Osteoblast (primary cell): ENCODE measurements around the gene SLC52A1. TPM values are rescaled to one million over a fixed set of nuclear protein-coding genes. Genes with fewer than 3 reads are reported as not detected.

Experiments used
- DNase-seq: peaks from one replicate; pipeline ENCODE4 v3.0.0; 2011; ENCODE audit warnings: low spot score, mixed read lengths; ENCODE audit not compliant: insufficient read length; ENCODE audit errors: missing footprints
- H2AFZ ChIP-seq: 2 replicates; pipeline ENCODE4 v1.6.0; 2011; ENCODE audit warnings: mild to moderate bottlenecking, low read length
- H3K27ac ChIP-seq: 2 replicates; pipeline ENCODE4 v1.5.1; 2011; ENCODE audit warnings: mild to moderate bottlenecking, low read depth, low read length, moderate library complexity
- H3K27me3 ChIP-seq: 2 replicates; pipeline ENCODE4 v1.6.0; 2012; ENCODE audit warnings: mild to moderate bottlenecking, control low read depth, inconsistent platforms, low read length, moderate library complexity; ENCODE audit not compliant: insufficient read depth
- H3K36me3 ChIP-seq: 2 replicates; pipeline ENCODE4 v1.5.1; 2011; ENCODE audit warnings: mild to moderate bottlenecking, low read length, control low read depth, moderate library complexity; ENCODE audit not compliant: insufficient read depth
- H3K4me1 ChIP-seq: 2 replicates; pipeline ENCODE4 v1.5.1; 2011; ENCODE audit warnings: mild to moderate bottlenecking, low read length, control low read depth, moderate library complexity; ENCODE audit not compliant: insufficient read depth
- H3K4me2 ChIP-seq: 2 replicates; pipeline ENCODE4 v1.6.0; 2011; ENCODE audit warnings: mild to moderate bottlenecking, low read length; ENCODE audit not compliant: insufficient read depth
- H3K4me3 ChIP-seq: fragments of 200-600 bp; sonication (generic); 3 replicates; pipeline ENCODE4 v1.5.1; 2012; ENCODE audit warnings: mild to moderate bottlenecking, low read length, inconsistent platforms; ENCODE audit not compliant: insufficient read depth
- H3K79me2 ChIP-seq: 2 replicates; pipeline ENCODE4 v1.6.0; 2012; ENCODE audit warnings: mild to moderate bottlenecking, low read length, control low read depth, inconsistent platforms; ENCODE audit not compliant: insufficient read depth
- H3K9me3 ChIP-seq: 2 replicates; pipeline ENCODE4 v1.5.1; 2011; ENCODE audit warnings: low read depth, low read length, control low read depth
- H4K20me1 ChIP-seq: 2 replicates; pipeline ENCODE4 v1.6.0; 2012; ENCODE audit warnings: mild to moderate bottlenecking, low read length, control low read depth; ENCODE audit not compliant: insufficient read depth
- CTCF ChIP-seq: IDR thresholded peaks from 2 replicates; pipeline ENCODE4 v1.5.1; 2011; ENCODE audit warnings: mild to moderate bottlenecking, low read depth, low read length, moderate library complexity; ENCODE audit errors: extremely low read depth
- total RNA-seq: library from RNA; depleted of rRNA; stranded (reverse); fragments of >200 nt; gene quantifications from 2 replicates; pipeline ENCODE4 v1.2.3, GENCODE V29; 2012

The SLC52A1 gene
- total RNA-seq, 1 donor, result not detected

GRCh38 chr17:4997302-4998026, 37.8 kb downstream of the SLC52A1 start, which contains the start of the genes INCA1 and KIF1C:
TSS of gene INCA1 (minus strand) at chr17:4997522. CDS start at chr17:4994437, 3,085 bp downstream.
TSS of gene KIF1C (plus strand) at chr17:4997950. CDS start at chr17:5000247, 2,297 bp downstream.
- peak within 1 kb of the TSS; percentile 89 for H2AFZ ChIP-seq
- DNase-seq, result peak; percentile 100
- H3K9me3 ChIP-seq, result no peaks in the 10 kb centered on the region
- H3K36me3 ChIP-seq, result peaks cover 18% of the 10 kb centered on the region
- peaks cover 24% of the 10 kb centered on the region for H3K4me1 ChIP-seq
- no peaks in the 10 kb centered on the region for H3K27me3 ChIP-seq
- no peak for TF ChIP-seq CTCF
- peak within 1 kb of the TSS; percentile 61 for H3K27ac ChIP-seq
- H3K79me2 ChIP-seq, result peaks cover 31% of the 10 kb centered on the region
- peaks cover 24% of the 10 kb centered on the region for H4K20me1 ChIP-seq
- H3K4me3 ChIP-seq, result peak within 1 kb of the TSS; percentile 96
- H3K4me2 ChIP-seq, result peak within 1 kb of the TSS; percentile 94

- no peak overlapping the region for H3K4me2 ChIP-seq
- H3K27ac ChIP-seq, result no peak overlapping the region
- peak; percentile 56 for DNase-seq
- peaks cover 7% of the 10 kb centered on the region for H4K20me1 ChIP-seq
- H2AFZ ChIP-seq, result no peak overlapping the region
- H3K4me1 ChIP-seq, result peaks cover 12% of the 10 kb centered on the region
- H3K79me2 ChIP-seq, result peaks cover 13% of the 10 kb centered on the region
- no peaks in the 10 kb centered on the region for H3K9me3 ChIP-seq
- no peak for TF ChIP-seq CTCF
- no peaks in the 10 kb centered on the region for H3K27me3 ChIP-seq
- H3K4me3 ChIP-seq, result no peak overlapping the region
- no peaks in the 10 kb centered on the region for H3K36me3 ChIP-seq
Measured at GRCh38 chr17:4994081-4994595, 41.1 kb downstream of the SLC52A1 start.

- H3K4me1 ChIP-seq, result peaks cover 17% of the 10 kb centered on the region
- H3K4me2 ChIP-seq, result peak overlapping the region; percentile 98
- H4K20me1 ChIP-seq, result no peaks in the 10 kb centered on the region
- no peaks in the 10 kb centered on the region for H3K9me3 ChIP-seq
- no peaks in the 10 kb centered on the region for H3K27me3 ChIP-seq
- DNase-seq, result peak; percentile 67
- peaks cover 4% of the 10 kb centered on the region for H3K36me3 ChIP-seq
- H2AFZ ChIP-seq, result peak overlapping the region; percentile 92
- peak overlapping the region; percentile 93 for H3K4me3 ChIP-seq
- peaks cover 16% of the 10 kb centered on the region for H3K79me2 ChIP-seq
- peak overlapping the region; percentile 84 for H3K27ac ChIP-seq
- no peak for TF ChIP-seq CTCF
Measured at GRCh38 chr17:4987767-4988567, 47.3 kb downstream of the SLC52A1 start.
